HCT116 (cell line): ENCODE measurements around the gene CRTC3. TPM values are rescaled to one million over a fixed set of nuclear protein-coding genes. Genes with fewer than 3 reads are reported as not detected.

Source experiments
- ATAC-seq: fragments of 200-7000 bp; cut with Tn5 transposase; 2 replicates; pipeline ENCODE4 v1.9.1; 2020; ENCODE audit warnings: mild to moderate bottlenecking, moderate library complexity
- BruUV-seq: library from RNA; stranded (reverse); fragments of 400-500 nt; replicated peaks from 2 replicates; lab custom pipeline; 2021; lab: Mats Ljungman, UMichigan
- CTCF ChIA-PET: fragments of 300-600 bp; sonication (Branson Sonifier 250); formaldehyde crosslinking; loops from one replicate; lab custom pipeline; 2021; ENCODE audit warnings: antibody characterized with exemption; lab: Charles Lee
- POLR2A ChIA-PET: fragments of 300-600, 350-600 bp; sonication (Branson Sonifier 250); formaldehyde crosslinking; loops from one replicate; lab custom pipeline; 2021; ENCODE audit warnings: antibody characterized with exemption; lab: Charles Lee
- RAD21 ChIA-PET, 2 experiments: fragments of 300-600 bp; sonication (Branson Sonifier 250); formaldehyde crosslinking; loops; one replicate each; lab custom pipeline; 2023; ENCODE audit warnings: low total read pairs in 2 of 2; ENCODE audit not compliant: uncharacterized antibody in 2 of 2, unreplicated experiment in 2 of 2, low non-redundant PET in 1 of 2; lab: Charles Lee
- DNase-seq: peaks from one replicate; pipeline ENCODE4 v3.0.0-alpha.2; 2010; ENCODE audit warnings: low read depth, low spot score
- H2AFZ ChIP-seq: fragments of 200-600 bp; shearing (Covaris generic), sonication (generic); 2 replicates; pipeline ENCODE4 v1.6.1; 2017; ENCODE audit warnings: low read depth, mixed run types, mixed read lengths, antibody characterized with exemption, low read length; ENCODE audit not compliant: poor library complexity, severe bottlenecking
- H3K27ac ChIP-seq: 2 replicates; pipeline ENCODE4 v1.5.1; 2012; ENCODE audit warnings: low read depth, low read length
- H3K27me3 ChIP-seq: fragments of 200-600 bp; sonication (generic); 2 replicates; pipeline ENCODE4 v1.6.1; 2016; ENCODE audit warnings: mixed run types, low read length, mixed read lengths; ENCODE audit not compliant: insufficient read depth
- H3K36me3 ChIP-seq, 2 experiments: fragments of 200-500 bp in 1 of 2; fragments of 200-600 bp in 1 of 2; sonication (Bioruptor generic) in 1 of 2; sonication (generic) in 1 of 2; 2 replicates each; pipeline versions ENCODE4 v1.5.1 to v1.6.1; 2014 to 2016; ENCODE audit warnings: low read length in 2 of 2, inconsistent platforms in 1 of 2, mixed read lengths in 1 of 2, mixed run types in 1 of 2; ENCODE audit not compliant: insufficient read depth in 2 of 2, control insufficient read depth in 1 of 2
- H3K4me1 ChIP-seq, 2 experiments: fragments of 200-600 bp in 1 of 2; sonication (generic) in 1 of 2; 2 replicates each; pipeline versions ENCODE4 v1.5.1 to v1.6.1; 2012 to 2017; ENCODE audit warnings: low read length in 2 of 2, inconsistent platforms in 1 of 2, mild to moderate bottlenecking in 1 of 2, mixed read lengths in 1 of 2, mixed run types in 1 of 2, moderate library complexity in 1 of 2; ENCODE audit not compliant: insufficient read depth in 2 of 2, control insufficient read depth in 1 of 2
- H3K4me2 ChIP-seq: fragments of 200-600 bp; sonication (generic); 2 replicates; pipeline ENCODE4 v1.6.1; 2017; ENCODE audit warnings: mixed run types, low read length, mixed read lengths
- H3K4me3 ChIP-seq, 2 experiments: fragments of 200-600 bp in 1 of 2; sonication (generic) in 1 of 2; replicated peaks in 1 of 2; 2 replicates each; pipeline ENCODE4 v1.5.1; 2011 to 2016; ENCODE audit warnings: low read length in 2 of 2, control low read depth in 1 of 2, low read depth in 1 of 2, mild to moderate bottlenecking in 1 of 2, mixed read lengths in 1 of 2, mixed run types in 1 of 2
- H3K79me2 ChIP-seq: fragments of 200-600 bp; sonication (generic); 2 replicates; pipeline ENCODE4 v1.6.1; 2017; ENCODE audit warnings: mild to moderate bottlenecking, mixed run types, low read length, moderate library complexity, mixed read lengths; ENCODE audit not compliant: insufficient read depth
- H3K9ac ChIP-seq: fragments of 200-600 bp; sonication (generic); 2 replicates; pipeline ENCODE4 v1.6.1; 2016; ENCODE audit warnings: low read length, mixed read lengths
- H3K9me2 ChIP-seq: fragments of 200-600 bp; sonication (generic), shearing (Covaris generic); 2 replicates; pipeline ENCODE4 v1.6.1; 2017; ENCODE audit warnings: mixed run types, mild to moderate bottlenecking, moderate library complexity; ENCODE audit not compliant: insufficient read depth
- H3K9me3 ChIP-seq, 2 experiments: fragments of 200-500 bp in 1 of 2; fragments of 200-600 bp in 1 of 2; sonication (Bioruptor generic) in 1 of 2; sonication (generic) in 1 of 2; 2 replicates each; pipeline ENCODE4 v1.6.1; 2014 to 2017; ENCODE audit warnings: low read length in 2 of 2, mixed read lengths in 2 of 2, inconsistent platforms in 1 of 2, low read depth in 1 of 2, mild to moderate bottlenecking in 1 of 2, mixed run types in 1 of 2, moderate library complexity in 1 of 2; ENCODE audit not compliant: control insufficient read depth in 1 of 2, insufficient read depth in 1 of 2
- H4K20me1 ChIP-seq: fragments of 200-600 bp; sonication (generic), shearing (Covaris generic); 2 replicates; pipeline ENCODE4 v1.6.1; 2017; ENCODE audit warnings: mixed run types, mild to moderate bottlenecking, moderate library complexity; ENCODE audit not compliant: insufficient read depth
- ATF3 ChIP-seq: IDR thresholded peaks from 2 replicates; pipeline ENCODE4 v1.6.1; 2012
- REST ChIP-seq: IDR thresholded peaks from 2 replicates; pipeline ENCODE4 v1.6.1; 2012; ENCODE audit warnings: low read depth
- intact Hi-C: fragments of 100-400 bp; cut with micrococcal nuclease; formaldehyde crosslinking; loops from 2 replicates; pipeline ENCODE4 v1.10.0; 2022
- total RNA-seq: library from RNA; stranded (reverse); gene quantifications from one replicate; pipeline ENCODE4 v1.2.1, GENCODE V29; 2021; ENCODE audit not compliant: unreplicated experiment
- TF ChIP-seq, protein P1 (sequence below): IDR thresholded peaks from 2 replicates; pipeline ENCODE4 v1.6.1; 2012

The CRTC3 gene
- total RNA-seq, 1 experiment from 2014 or later, result 20.7 TPM

DNA sequence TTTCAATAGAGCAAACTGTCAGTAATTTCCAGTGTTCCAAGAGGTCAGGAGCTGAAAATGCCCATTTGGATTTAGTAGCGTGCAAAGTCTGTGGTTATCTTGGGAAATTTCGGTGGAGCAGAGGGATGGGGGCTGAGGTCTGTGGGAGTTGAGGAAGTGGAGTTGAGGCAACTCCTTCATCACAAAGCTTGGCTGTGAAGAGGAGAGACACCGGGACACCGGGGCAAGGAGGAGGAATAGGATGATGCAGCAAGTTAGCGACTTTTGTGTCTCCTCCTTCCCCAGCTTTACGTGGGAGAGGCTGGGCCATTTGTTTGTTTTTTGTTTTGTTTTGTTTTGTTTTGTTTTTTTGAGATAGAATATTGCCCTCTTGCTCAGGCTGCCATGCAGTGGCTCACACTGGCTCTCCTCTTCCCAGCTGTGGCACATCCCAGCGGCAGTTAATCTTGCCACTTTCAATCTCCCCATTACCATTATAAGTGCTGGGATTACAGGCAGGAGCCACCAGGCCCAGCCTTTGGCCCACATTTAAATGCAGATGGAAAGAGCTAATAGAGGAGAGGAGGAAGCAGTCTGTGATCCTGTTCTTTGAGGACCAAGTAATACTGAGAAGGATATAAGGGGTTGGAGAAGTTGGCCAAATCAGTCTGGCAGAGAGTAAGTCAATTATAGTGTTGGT, 47.1 kb downstream of the CRTC3 start (continued):
- TF ChIP-seq ATF3 (no peak), REST (no peak)

DNA sequence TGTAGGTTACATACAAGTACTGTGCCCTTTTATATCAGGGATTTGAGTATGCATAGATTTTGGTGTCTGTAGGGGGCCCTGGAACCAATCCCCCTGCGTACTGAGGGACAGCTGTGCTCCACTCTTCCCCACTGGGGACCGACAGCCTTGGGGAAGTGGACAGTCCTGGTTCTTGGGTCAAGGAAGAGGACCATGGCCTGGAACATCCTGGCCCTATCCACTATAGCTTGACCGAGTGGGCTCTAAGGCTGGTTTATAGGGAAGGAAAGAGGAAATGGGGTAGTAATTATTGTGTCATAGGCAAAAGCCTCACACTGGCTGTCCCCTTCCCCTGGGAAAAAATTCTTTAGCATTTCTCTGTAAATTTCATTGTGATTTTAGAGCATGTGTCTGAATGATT, 49.5 kb downstream of the CRTC3 start:
- ChIA-PET CTCF (no interaction called here), RAD21 (no interaction called here), POLR2A (no interaction called here)
- H3K4me3 ChIP-seq, result no peak overlapping the region
- peaks cover 7% of the 10 kb centered on the region; the same call in 1 of the 2 replicates for H3K79me2 ChIP-seq
- H2AFZ ChIP-seq, result no peak overlapping the region
- intact Hi-C loops, result no loop called here
- TF ChIP-seq, protein P1, sequence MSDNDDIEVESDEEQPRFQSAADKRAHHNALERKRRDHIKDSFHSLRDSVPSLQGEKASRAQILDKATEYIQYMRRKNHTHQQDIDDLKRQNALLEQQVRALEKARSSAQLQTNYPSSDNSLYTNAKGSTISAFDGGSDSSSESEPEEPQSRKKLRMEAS, result no peak
- no peak for TF ChIP-seq ATF3
- no peak overlapping the region for H3K9ac ChIP-seq
- no peak overlapping the region for H3K27ac ChIP-seq
- no TSS peak for BruUV-seq
- no peaks in the 10 kb centered on the region for H4K20me1 ChIP-seq
- H3K27me3 ChIP-seq, result no peaks in the 10 kb centered on the region
- no peak overlapping the region for H3K4me2 ChIP-seq
- no peaks in the 10 kb centered on the region for H3K4me1 ChIP-seq
- DNase-seq (no peak), ATAC-seq (no peak)
- no peaks in the 10 kb centered on the region for H3K9me2 ChIP-seq
- no peaks in the 10 kb centered on the region for H3K9me3 ChIP-seq
- H3K36me3 ChIP-seq, result no peaks in the 10 kb centered on the region
